Subcutaneous adipose tissue (tissue), 4 donors: ENCODE data around the gene USP7. TPM values are rescaled to one million over a fixed set of nuclear protein-coding genes. Genes with fewer than 3 reads are reported as not detected.

Source experiments
- CTCF ChIP-seq: fragments of 450-650 bp; IDR thresholded peaks from one replicate; pipeline ENCODE4 v1.5.1; 2016; ENCODE audit warnings: low read depth, mild to moderate bottlenecking, control low read depth, antibody characterized with exemption, moderate library complexity
- total RNA-seq, 4 donors: library from RNA; depleted of rRNA; stranded (reverse); fragments of >200 nt; gene quantifications; one replicate each; pipeline ENCODE4 v1.1.0, GENCODE V29; 2016

The USP7 gene
- total RNA-seq, 4 donors from 2014 or later = 75.7 to 158 (median 85.1) TPM

- TF ChIP-seq CTCF = no peak
These were observed 44.4 kb downstream of the USP7 start for GRCh38 chr16:8919089-8919933.

GRCh38 chr16:8916541-8917225 is 47.0 kb downstream of the USP7 start:
- no peak for TF ChIP-seq CTCF

- no peak for TF ChIP-seq CTCF
These were observed 47.9 kb downstream of the USP7 start for GRCh38 chr16:8915722-8916301.

- TF ChIP-seq CTCF = no peak
These were observed 49.6 kb downstream of the USP7 start for GRCh38 chr16:8914098-8914497.

GRCh38 chr16:8912793-8913192 is 50.9 kb downstream of the USP7 start:
- no peak for TF ChIP-seq CTCF

GRCh38 chr16:8910811-8911210 is 52.9 kb downstream of the USP7 start:
- TF ChIP-seq CTCF = no peak
